ENCODE results near the gene RRP1.
"Not testable (repeated sequence)": the region's sequence is repeated elsewhere in the genome, so short reads cannot be mapped to it uniquely, and the experiment has no call there.

The RRP1 gene

GRCh38 chr21:43842742-43843141 is 53.4 kb downstream of the RRP1 start:
- peak; percentile 59 for DNase-seq (ENCODE audit: low read depth)
- TF ChIP-seq, protein P1, sequence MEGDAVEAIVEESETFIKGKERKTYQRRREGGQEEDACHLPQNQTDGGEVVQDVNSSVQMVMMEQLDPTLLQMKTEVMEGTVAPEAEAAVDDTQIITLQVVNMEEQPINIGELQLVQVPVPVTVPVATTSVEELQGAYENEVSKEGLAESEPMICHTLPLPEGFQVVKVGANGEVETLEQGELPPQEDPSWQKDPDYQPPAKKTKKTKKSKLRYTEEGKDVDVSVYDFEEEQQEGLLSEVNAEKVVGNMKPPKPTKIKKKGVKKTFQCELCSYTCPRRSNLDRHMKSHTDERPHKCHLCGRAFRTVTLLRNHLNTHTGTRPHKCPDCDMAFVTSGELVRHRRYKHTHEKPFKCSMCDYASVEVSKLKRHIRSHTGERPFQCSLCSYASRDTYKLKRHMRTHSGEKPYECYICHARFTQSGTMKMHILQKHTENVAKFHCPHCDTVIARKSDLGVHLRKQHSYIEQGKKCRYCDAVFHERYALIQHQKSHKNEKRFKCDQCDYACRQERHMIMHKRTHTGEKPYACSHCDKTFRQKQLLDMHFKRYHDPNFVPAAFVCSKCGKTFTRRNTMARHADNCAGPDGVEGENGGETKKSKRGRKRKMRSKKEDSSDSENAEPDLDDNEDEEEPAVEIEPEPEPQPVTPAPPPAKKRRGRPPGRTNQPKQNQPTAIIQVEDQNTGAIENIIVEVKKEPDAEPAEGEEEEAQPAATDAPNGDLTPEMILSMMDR (IDR thresholded peaks at IDR 0.05; ENCODE audit: insufficient read depth, low read depth, low read length, missing control alignments), result no peak
- peak overlapping the region; percentile 19; the same call in 1 of the 2 replicates for H3K4me3 ChIP-seq (ENCODE audit: low read depth, low read length)

DNA sequence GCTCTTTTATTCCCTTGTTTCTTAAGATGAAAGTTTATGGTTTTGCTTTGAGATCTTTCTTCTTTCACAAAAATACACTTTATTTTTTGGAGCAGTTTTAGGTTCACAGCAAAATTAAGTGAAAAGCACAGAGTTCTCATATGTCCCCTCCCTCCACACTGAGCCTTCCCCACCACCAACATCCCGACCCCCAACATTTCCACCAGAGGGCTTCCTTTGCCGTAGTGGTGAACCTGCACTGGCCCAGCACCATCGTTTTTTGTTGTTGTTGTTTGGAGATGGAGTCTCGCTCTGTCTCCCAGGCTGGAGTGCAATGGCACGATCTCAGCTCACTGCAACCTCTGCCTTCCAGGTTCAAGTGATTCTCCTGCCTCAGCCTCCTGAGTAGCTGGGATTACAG is 55.5 kb downstream of the RRP1 start:
- H3K4me3 ChIP-seq (ENCODE audit: low read depth, low read length); DNase-seq (ENCODE audit: low read depth): not testable (repeated sequence)

GRCh38 chr21:43845386-43845785 is 56.0 kb downstream of the RRP1 start:
- no peak for DNase-seq (ENCODE audit: low read depth)
- TF ChIP-seq, protein P1 (IDR thresholded peaks at IDR 0.05; ENCODE audit: insufficient read depth, low read depth, low read length, missing control alignments), result no peak
- no peak overlapping the region for H3K4me3 ChIP-seq (ENCODE audit: low read depth, low read length)

- no peak for DNase-seq (ENCODE audit: low read depth)
- TF ChIP-seq, protein P1 (IDR thresholded peaks at IDR 0.05; ENCODE audit: insufficient read depth, low read depth, low read length, missing control alignments), result no peak
- no peak overlapping the region for H3K4me3 ChIP-seq (ENCODE audit: low read depth, low read length)
These were observed 57.1 kb downstream of the RRP1 start for GRCh38 chr21:43846430-43846829.

- TF ChIP-seq, protein P1 (IDR thresholded peaks at IDR 0.05; ENCODE audit: insufficient read depth, low read depth, low read length, missing control alignments), result no peak
- DNase-seq (ENCODE audit: low read depth), result no peak
- no peak overlapping the region for H3K4me3 ChIP-seq (ENCODE audit: low read depth, low read length)
These were observed 57.9 kb downstream of the RRP1 start for GRCh38 chr21:43847301-43847700.

DNA sequence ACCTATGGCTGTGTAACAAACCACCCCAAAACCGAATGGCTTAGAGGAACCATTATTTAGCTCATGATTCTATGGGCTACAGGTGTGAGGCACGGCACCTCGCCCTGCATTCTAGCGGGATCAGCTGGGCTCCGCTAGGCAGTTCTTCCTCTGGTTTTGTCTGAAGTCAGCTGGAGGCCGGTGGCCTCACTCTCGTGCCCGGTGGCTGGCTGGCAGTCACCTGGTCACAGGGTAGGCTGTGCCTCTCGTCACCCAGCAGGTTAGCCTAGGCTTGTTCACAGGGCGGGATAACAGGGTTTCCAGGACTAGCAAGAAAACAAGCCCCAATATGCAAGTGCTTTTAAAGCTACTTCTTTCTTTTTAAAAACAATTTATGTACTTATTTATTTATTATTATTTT is 59.4 kb downstream of the RRP1 start:
- DNase-seq (ENCODE audit: low read depth), result no peak
- H3K4me3 ChIP-seq (ENCODE audit: low read depth, low read length), result no peak overlapping the region
- TF ChIP-seq, protein P1 (IDR thresholded peaks at IDR 0.05; ENCODE audit: insufficient read depth, low read depth, low read length, missing control alignments), result no peak

DNA sequence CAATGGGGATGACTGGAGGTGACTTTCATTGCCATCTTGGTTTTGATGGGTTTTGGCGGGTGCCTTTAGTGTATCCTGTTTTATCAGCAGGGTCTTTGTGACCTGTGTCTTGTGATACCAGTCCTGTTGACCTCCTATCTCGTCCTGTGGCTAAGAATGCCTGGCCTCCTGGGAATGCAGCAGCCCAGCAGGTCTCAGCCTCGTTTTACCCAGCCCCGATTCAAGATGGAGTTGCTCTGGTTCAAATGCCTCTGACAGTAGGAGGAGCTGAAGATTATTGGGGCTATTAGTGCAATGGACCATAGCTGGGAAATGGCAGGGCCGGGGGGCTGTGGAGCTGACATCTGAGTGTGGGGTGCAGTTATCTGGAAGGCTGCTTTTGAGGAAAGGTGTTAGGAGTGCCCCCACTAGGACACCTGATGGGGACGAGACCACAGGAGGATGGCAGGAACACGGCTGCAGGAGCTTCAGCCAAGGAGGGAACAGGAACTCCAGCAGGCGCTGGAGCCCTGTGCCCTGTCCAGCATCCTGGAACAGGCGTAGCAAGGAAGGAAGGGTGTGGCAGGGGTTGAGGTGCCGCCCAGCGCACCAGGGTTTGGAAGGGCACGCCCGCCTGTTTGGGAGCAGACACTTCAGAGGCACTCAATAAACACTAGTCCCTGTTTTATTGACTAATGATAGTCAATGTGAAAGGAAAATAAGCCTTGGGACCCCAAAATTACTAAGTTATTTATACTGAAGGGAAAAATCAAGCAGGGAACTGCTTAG is 60.3 kb downstream of the RRP1 start:
- no peak overlapping the region for H3K4me3 ChIP-seq (ENCODE audit: low read depth, low read length)
- no peak for DNase-seq (ENCODE audit: low read depth)
- TF ChIP-seq, protein P1 (IDR thresholded peaks at IDR 0.05; ENCODE audit: insufficient read depth, low read depth, low read length, missing control alignments), result no peak

Measured in GM12865 (cell line).